ENCODE data around the gene SLX4IP.

DNA sequence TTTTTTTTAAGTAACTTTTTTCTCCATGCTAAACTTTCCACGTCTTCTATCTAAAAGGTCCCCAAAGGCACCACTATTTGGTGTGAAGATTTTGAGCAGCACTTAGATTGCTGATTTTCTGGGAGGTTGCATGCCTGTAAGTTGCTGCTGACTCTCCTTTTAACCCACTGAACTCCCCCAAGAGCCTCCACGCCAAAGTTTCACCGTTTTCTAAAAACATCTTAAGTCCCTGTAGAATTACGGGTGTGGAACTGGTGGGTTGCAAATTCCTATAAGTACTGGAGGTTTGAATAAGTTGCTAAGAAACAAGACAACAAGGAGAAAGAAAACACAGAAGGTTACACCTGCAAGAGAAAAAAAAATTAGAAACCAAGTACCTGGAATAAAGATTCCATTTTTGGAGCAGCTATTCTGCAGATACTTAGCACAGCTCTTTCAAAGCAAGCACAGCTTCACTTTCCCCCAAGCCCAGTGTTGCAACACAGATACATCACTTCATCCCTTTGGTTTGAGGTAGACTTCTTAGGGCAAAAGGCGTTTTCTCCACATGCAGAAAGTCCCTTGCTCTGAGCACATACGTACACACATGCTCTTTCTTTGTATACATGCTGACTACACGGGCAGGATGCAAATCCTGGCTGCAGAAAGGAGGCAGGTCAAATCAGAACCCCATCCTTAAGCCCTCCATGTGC, 233.7 kb downstream of the SLX4IP start:
- no peak for TF ChIP-seq POLR2AphosphoS5 (IDR thresholded peaks at IDR 0.05; ENCODE audit: borderline replicate concordance, low read depth, low read length)
- no peak for TF ChIP-seq EZH2 (IDR thresholded peaks at IDR 0.05)
- TF ChIP-seq FOXP2 (optimal IDR thresholded peaks at IDR 0.05; ENCODE audit: control extremely low read depth, extremely low read length, insufficient read depth) = no peak

Data from SK-N-MC (cell line).